GM19328 (cell line): ENCODE results near the gene FAM98C.

Experiments
- ATAC-seq: cut with Tn5 transposase; IDR thresholded peaks from one replicate; pipeline ENCODE4 v1.9.1; 2021; ENCODE audit warnings: mild to moderate bottlenecking, moderate library complexity; ENCODE audit not compliant: unreplicated experiment

Gene FAM98C

DNA sequence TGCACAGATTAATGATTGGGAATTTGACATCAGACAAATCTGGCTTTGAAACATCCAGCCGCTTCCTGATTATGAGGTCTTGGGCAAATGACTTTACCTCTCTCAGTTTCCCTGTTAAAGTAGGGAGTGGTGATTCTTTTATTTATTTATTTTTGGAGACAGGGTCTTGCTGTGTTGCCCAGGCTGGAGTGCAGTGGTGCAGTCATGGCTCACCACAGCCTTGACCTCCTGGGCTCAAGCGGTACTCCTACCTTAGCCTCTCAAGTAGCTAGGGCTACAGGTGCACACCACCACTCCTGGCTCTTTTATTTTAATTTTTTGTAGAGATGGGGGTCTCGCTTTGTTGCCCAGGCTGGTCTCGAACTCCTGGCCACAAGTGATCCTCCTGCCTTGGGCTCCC lies 25.8 kb upstream of the FAM98C start:
- ATAC-seq, result no peak

DNA sequence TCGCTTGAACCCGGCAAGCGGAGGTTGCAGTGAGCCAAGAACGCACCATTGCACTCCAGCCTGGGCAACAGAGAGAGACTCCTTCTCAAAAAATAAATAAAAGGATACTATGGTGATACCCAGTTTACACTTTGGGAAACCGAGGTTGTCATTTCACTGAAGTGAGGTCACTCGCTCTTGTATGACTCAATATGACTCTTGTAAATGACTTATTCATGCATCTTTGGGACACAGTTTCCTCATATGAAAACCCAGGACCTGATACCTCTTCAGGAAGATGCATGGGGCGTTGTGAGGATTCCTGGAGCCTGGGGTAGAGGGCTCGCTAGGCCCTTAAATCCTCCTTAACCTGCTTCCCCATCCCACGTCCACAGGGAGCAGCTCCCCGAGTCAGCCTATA lies 24.0 kb upstream of the FAM98C start:
- no peak for ATAC-seq

DNA sequence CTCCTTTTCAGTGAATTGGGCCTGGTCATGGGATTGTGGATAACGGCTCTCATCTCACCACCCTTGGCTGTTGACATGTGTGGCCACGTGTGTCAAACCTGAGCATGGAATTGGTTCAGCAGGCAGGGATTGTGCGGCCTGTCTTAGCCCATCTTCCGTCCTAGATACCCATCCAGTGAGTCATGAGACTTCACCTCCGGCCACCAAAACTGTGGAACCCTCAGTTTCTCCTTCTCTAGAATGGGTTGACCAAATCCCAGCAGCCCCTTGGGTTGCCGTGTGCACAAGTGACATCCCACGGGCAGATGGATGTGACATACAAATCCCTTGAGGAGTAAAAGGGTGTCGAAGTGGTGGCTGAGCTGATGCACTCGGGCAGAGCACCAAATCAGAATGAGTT lies 21.8 kb upstream of the FAM98C start:
- ATAC-seq, result no peak

DNA sequence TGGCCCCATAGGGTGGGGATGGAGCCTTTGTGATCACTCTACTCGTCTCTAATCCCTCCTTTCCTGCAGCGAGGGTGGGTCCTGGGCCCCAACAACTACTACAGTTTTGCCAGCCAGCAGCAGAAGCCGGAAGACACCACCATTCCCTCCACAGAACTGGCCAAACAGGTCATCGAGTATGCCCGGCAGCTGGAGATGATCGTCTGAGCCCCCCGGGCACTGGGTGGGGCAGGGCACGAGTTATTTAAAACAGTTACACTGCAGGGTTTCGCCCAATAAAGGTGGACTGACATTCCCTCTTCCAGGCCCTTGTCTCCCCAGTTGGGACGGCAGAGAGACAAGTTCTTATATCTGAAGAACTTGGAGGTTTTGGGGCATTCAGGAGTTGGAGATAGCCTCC lies 19.7 kb upstream of the FAM98C start:
- ATAC-seq, result no peak

DNA sequence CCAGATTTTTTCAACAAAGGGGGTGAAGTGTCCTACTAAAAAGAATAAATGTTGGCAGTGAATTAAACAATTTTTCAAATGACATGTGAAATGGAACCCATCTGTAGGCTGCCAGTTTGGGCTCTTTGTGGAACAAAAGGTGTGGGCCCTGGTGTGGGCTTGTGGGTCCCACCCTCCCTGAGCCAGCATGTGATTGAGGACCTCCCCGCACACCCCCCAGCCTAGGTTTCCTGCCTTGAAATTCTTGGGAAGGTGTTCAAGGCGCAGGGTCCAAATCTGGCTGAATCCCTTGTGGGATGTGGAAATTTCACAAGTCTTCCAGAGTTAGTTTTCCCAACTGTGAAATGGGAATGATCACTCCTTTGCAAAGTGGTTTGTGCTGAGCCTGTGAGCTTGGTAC lies 19.1 kb upstream of the FAM98C start:
- no peak for ATAC-seq

DNA sequence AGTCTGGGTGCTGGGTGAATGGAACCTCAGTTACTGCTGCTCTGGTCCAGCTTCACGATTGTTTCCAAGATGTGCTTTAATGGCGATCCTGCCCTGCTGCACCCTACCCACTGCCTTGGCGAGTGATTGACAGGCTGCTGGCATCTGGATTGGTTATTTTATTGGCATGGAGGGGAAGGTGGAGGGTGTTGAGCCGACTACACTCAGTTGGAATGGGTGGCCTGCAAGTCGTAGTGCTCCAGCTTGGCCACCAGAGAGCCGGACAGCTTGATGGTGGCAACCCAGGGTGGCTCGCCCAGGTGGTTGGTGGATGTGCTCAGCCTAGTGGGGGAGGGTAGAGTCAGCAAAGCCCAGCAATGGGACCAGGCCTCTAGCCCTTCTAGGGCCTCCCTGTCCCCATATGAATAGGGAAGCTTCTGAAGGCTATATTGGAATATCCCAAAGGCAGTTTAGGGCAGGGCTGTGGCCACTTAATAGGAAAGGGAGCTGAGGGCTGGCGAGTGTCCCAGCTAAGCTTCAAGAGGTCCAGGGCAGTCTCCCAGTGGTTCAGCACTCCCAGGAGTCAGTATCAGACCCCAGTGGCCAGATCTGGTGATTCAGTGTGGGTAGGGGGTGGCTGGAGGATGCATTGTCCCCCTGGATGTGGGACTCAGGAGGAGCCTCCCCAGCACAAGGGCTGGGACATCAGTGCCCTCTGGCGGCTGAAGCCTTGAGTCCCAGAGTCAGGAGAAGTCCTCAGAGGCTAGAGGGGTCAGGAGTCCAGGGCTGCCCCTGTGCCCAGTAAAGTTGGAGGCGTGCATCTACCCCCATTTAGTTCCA lies 18.5 kb upstream of the FAM98C start:
- no peak for ATAC-seq

DNA sequence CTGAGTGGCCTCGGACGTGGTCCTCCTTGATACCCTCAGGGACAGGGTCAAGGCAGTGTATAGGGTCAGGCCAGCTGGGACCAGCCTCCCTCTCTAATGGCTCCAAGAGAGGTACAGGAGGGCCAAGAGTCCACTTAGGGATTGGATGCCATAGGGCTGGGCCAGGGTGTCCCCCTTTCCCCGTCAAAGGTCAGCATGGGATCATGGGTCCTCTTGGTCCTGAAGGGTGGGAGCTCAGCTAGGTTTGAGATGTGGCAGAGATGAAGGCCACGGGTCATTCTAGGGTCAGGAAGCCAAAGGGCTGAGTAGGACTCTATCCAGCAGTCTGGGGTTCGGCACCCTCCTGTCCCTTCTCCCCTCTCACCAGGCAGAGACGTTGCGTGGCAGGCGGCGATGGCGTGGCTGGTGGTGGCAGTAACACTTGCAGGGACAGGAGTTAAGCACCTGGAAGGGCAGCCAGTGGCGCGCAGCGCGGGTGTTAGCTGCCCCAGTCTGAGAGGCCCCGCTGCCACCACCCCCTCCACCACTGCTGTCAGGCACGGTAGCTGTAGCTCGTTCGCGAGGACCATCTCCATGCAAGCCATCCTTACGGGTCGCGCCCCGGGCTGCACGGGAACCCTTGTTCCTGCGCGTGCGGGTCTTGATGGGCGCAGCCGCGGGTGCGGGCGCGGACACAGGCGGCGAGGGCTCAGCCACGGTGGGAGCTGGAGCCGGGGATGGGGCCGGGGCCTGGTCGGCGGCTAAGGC lies 17.7 kb upstream of the FAM98C start:
- no peak for ATAC-seq

DNA sequence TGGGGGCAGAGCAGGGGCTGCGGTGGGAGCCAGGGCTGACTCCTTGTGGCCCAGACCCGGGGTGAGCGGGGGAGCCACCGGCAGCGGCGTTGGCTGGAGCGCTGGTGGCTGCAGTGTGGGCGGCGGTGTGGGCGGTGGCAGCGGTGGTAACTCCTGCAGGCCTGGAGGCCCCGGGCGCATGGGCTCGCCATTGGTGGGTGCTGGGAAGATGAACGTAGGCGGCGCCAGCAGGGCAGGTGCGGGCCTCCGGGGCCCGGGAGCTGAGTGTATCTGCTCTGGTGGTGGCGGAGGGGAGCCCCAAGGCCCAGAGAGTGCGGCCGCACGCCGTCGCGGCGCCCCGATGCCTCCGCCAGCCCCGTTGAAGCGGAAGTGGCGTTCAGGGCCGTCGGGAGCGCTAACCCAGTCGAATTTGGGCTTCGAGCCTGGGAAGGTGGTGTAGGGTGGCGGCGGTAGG lies 17.1 kb upstream of the FAM98C start:
- ATAC-seq, result no peak

DNA sequence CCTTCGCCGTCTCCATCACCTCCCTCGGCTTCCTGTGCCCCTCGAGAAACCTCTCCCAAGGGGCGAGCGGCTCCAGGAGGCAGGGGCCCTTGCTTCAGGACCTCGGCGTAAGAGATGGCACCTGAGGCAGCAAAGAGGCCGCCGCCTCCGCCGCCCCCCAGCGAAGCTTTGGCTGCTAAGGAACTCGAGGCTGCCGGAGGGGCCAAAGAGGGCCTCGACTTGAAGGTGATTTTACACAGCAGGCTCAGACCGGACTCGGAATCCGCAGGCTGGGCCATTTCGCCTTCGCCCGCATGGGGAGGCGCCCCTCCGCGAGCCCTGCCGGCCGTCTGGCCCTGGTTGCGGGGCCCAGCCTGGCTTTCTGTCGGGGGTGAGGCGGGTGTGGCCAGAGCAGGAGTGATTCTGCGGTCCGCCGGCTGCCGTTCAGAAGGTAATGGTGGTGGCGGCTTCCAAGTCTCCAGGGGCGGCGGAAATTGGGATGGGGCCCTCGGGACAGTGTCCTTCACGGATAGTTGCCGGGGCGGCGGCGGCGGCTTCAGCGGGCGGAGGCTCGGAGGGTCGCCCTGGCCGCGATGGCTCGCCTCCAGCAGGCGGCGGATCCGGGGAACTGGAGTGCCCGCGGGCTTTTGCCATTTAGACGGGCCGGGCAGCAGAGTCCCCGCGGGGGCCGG lies 16.5 kb upstream of the FAM98C start:
- no peak for ATAC-seq

DNA sequence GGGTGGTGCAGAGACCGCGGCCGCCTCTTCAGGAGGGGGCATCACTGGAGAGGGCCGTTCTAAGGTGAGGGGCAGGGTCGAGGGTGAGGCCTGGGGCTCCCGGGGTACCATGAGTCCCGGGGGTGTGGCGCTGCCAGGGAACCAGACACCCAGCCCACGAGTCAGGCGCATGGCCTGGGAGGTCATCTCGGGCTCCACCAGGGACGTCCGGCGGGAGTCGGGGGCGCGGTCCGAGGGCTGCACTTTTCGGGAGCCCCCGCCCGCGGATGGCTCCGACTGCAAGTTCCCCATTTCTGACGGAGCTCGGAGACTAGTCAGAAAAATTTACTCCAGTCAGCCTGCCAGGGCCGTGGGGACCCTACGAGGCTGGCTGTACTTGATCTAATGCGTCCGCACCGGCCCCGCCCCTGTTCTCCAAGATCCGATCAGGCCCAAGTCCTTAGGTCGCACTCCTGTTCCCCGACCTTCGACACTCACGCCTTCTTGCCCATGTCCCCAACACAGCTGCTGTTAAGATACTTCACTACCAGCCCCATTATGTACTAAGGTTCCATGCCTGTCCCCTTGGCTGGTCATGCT lies 15.8 kb upstream of the FAM98C start:
- no peak for ATAC-seq

DNA sequence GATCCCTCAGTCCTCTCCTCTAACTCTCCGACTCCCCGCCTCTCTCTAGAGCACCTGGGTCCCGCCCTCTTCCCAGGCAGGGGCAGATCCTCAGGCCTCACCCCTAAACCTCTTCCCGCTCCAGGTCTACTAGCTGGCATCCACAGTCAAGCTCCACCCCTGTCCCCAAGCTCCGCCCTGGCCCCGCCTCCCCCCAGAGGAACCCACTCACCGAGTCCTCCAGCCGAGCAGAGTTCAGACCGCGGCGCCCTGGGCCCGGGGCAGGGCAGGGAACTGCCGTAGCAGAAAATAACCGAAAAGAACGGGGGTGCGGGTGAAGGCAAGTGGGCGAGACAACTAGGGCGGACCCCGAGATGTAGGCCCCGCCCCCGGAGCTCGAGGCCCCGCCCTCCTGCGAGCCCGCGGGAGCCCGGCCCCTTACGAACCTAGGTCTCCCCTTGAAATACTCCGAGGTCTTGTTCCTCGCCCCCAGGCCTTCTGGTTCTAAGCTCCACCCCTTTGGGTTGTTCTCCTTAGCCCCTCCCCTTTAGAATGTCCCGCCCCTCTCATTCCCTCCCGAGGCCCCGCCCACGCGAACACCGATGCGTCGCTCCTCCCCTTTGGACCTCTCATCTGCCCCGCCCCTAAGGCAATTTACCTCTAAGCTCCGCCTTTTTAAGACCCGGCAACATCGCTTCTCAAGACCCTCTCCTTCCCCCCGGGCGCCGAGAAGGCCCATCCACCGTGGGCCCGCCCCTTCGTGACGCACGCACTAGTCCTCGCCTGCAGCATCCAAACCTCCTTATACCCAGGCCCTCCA lies 15.1 kb upstream of the FAM98C start, which contains the start of gene GGN:
GGN (minus strand) TSS at position 485 of the 799 bp plus-strand sequence. CDS start 773 bp downstream, outside the sequence.
- ATAC-seq, result peak; percentile 50

DNA sequence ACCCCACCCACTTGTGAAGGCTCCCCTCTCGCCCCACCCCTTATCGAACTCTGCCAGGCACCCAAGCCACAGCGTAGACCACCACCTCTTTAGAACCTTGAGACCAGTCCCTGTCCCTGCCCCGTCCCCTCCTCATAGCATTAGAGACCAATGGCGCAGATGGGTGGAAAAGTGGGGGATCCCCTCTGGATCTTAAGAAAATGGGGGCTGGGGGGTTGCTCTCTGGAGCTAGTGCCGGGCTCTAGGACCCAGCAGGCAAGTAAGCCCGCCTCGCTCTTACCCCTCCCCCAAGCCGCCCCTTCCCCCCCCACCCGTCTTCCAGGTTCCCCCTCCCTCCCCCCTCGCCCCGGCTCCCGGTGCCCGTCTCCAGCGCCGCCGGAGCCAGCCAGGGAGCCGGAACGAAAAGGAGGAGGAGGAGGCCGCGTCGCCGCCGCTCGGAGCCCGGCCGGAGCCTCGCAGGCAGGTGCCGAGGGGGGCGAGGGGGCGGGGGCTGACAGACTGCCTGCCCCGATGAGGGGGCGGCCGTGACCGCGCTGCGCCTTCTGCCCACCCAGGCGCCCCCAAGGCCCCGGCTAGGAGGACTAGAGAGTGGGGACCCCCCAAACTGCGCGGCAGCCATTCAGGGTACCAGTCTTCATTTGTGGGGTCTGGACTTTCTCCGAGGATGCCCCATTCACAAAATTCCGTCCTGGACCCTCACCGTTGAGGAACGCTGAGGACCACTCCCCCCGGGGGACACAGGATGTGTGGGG lies 14.4 kb upstream of the FAM98C start, which contains the start of gene SPRED3:
SPRED3 (plus strand) TSS at position 349 of the 752 bp plus-strand sequence. CDS start 1,606 bp downstream, outside the sequence.
- no peak for ATAC-seq

DNA sequence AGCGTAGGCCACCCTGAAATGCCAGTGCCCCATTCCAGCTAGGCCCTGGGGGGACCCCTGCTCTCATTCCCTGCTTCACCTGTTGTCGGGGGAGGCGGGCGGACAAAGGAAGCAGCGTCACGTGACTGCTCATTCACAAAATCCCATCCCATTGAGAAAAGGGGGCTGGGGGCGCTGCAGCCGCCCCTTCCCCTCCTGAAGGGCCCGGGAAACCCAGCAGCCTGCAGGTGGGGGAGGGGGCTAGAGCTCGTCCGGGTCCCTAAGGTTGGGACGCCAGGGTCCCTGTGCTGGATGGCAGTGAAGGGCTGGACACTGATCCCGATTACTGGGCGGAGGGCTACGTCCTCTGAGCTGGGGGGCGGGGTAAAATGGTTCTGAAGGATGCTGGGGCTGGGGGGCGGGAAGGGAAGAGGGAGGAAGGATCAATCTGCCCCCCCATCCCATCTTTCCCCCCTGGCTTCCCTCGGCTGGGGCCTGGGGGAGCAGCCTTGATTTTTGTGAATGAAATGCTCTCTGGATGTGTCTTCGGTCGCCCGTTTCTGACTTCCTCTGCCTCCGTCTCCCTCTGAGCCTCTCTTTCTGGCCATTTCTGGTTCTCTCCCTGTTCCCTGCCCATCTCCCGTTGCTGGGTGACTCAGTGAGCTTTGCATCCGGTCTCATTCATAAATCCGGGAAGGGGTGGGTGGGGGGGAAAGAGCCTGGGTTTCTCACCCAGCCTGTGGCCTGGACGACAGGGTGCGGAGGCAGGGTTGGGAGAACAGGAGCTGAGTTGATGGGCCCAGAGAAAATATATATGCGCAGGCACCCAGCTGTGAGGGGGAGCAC lies 13.6 kb upstream of the FAM98C start:
- ATAC-seq, result no peak

DNA sequence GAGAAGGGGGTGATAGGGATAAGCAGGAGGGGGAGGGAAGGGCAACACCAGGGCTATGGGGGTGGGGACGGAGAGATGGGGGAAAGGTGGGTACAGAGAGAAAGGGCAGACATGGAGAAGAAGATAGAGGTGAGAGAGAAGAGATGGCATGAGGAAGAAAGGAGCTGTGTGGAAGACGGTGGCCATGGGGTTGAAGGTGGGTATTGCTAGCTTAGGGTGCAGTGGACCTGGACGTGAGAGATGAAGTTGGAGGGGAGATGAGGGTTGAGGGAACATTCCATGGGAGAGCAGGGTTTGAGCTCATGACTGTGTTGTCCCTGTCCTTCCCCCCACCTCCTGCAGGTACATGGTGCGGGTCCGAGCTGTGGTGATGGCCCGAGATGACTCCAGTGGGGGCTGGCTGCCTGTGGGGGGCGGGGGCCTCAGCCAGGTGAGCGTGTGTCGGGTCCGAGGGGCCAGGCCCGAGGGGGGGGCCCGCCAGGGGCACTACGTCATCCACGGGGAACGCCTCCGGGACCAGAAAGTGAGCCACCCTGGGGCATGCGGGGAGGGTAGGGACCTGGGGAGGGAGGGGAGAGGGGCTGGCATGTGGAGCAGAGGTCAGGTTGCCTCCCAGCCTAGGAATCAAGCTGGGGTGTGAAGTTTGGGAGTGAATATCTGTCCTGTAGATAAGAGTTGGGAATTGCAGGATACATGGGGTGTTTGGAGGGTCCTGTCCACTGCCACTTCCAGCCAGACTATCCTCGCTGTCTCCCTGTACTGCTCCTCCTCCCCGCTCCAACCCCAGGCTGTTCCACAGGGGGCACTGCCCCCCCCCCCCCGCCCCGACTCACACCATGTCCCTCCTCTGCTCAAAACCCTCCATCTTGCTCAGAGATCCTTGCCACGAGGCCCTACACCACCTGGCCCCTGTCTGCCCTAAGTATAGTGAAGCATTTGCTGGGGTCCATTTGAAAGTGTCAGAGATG lies 12.7 kb upstream of the FAM98C start:
- ATAC-seq, result no peak

DNA sequence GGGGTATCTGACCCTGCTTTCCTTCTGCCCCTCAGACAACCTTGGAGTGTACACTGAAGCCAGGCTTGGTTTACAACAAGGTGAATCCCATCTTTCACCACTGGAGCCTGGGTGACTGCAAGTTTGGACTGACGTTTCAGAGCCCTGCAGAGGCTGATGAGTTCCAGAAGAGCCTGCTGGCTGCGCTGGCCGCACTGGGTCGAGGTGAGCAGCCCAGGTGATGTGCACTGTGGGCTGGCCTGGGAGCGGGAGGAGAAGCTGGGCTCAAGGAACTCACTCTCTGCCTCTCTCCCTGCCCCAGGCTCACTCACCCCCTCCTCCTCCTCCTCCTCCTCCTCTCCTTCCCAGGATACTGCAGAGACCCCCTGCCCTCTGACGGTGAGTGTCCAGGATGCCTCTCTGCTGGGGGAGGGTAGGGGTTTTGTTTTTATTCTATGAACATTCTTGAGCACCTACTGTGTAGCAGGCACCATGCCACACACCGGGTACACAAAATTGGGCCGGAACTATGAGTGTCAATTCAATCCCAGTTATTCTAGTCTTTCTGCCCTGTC lies 10.9 kb upstream of the FAM98C start:
- ATAC-seq, result no peak

DNA sequence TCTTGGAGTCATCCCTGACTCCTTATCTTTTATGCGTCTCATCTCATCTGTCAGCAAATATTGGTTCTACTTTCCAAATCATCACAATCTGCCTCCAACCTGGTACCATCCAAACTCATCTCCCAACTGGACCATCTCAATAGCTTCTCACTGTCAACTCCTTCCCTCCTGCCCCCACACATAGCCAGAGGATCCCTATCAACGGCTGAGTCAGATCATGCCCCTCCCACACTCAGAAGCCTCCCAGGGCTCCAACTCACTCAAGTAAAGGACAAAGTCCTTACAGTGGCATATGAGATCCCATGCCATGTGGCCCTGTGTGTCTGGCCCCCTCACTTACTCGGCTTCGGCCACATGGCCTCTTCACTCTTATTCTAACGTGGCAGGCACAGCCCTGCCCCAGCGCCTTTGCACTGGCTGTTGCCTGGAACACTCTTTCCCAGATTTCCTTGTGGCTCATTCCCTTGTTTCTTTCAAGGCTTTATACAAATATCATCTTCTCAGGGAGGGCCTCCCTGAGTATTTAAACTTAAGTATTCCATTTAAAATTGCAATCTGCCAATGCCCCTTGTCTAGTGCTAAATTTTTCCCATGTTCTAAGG lies 10.1 kb upstream of the FAM98C start:
- no peak for ATAC-seq

DNA sequence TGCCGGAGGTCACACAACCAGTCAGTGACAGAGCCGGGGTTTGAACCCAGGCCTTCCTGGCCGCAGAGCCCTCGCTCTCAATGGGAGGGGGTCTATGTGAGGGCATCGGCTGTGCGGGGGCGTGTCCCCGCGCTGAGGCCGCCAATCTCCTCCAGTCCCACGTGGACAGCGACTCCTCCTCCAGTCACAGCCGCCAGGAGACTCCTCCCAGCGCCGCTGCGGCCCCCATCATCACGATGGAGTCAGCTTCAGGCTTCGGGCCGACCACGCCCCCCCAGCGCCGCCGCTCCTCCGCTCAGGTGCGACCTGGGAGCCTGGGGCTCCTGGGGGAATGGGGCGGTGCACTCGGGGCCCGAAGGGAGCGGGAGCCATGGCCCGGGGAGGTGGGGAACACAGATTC lies 8.4 kb upstream of the FAM98C start:
- no peak for ATAC-seq
